ENCODE data around the gene ADORA2A. TPM values are rescaled to one million over a fixed set of nuclear protein-coding genes. Genes with fewer than 3 reads are reported as not detected.

The ADORA2A gene
- total RNA-seq, 4 donors from 2014 or later: 1.7 to 4.5 (median 2.5) TPM

DNA sequence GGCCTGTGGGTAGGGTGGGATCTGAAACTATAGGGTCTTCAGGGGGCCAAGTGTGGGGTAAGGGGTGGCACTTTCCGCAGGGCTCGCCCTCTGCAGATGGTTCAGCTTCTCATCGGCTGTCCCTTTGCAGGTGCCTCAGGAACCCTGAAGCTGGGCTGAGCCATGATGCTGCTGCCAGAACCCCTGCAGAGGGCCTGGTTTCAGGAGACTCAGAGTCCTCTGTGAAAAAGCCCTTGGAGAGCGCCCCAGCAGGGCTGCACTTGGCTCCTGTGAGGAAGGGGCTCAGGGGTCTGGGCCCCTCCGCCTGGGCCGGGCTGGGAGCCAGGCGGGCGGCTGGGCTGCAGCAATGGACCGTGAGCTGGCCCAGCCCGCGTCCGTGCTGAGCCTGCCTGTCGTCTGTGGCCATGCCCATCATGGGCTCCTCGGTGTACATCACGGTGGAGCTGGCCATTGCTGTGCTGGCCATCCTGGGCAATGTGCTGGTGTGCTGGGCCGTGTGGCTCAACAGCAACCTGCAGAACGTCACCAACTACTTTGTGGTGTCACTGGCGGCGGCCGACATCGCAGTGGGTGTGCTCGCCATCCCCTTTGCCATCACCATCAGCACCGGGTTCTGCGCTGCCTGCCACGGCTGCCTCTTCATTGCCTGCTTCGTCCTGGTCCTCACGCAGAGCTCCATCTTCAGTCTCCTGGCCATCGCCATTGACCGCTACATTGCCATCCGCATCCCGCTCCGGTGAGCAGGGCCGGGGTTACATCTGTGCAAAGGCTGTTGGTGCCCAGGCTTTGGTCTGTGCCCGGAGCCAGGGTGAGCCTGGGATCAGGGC lies 5.8 kb downstream of the ADORA2A start:
- no peak for ATAC-seq (ENCODE audit: low FRiP score)
- TF ChIP-seq, protein P1, sequence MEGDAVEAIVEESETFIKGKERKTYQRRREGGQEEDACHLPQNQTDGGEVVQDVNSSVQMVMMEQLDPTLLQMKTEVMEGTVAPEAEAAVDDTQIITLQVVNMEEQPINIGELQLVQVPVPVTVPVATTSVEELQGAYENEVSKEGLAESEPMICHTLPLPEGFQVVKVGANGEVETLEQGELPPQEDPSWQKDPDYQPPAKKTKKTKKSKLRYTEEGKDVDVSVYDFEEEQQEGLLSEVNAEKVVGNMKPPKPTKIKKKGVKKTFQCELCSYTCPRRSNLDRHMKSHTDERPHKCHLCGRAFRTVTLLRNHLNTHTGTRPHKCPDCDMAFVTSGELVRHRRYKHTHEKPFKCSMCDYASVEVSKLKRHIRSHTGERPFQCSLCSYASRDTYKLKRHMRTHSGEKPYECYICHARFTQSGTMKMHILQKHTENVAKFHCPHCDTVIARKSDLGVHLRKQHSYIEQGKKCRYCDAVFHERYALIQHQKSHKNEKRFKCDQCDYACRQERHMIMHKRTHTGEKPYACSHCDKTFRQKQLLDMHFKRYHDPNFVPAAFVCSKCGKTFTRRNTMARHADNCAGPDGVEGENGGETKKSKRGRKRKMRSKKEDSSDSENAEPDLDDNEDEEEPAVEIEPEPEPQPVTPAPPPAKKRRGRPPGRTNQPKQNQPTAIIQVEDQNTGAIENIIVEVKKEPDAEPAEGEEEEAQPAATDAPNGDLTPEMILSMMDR (IDR thresholded peaks at IDR 0.05): no peak
- no peak for DNase-seq (ENCODE audit: low spot score)

DNA sequence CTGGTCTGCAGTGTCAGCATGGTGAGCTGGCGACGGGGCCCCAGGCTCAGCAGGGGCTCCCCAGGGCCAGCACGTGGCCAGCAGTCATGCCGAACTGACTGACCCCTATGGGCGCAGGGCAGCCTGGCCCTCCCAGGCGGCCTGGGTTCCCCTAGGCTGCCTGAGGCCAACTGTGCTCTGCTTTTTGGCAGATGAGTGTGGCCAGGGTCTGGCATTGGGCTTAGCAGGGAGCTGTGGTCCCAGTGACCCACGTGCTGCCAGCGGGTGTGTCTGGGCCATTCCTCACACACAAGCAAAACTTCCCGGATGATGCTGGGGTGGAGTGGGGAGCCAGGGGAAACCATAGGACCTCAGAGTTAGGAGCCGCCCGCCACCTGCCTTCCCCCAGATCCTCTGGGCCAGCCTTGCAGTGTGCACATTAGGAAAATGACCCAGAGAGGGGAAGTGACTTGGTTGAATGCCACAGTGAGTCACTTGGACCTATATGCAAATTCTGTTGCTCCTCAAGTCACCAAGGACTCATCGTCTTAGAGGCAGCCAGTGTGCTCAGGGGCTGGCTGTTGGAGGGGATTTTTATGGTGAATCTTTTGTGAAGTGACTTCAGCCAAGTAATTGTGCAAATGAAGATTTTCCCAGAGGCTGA lies 6.5 kb downstream of the ADORA2A start:
- no peak for DNase-seq (ENCODE audit: low spot score)
- TF ChIP-seq, protein P1 (IDR thresholded peaks at IDR 0.05): no peak
- ATAC-seq (ENCODE audit: low FRiP score): no peak

DNA sequence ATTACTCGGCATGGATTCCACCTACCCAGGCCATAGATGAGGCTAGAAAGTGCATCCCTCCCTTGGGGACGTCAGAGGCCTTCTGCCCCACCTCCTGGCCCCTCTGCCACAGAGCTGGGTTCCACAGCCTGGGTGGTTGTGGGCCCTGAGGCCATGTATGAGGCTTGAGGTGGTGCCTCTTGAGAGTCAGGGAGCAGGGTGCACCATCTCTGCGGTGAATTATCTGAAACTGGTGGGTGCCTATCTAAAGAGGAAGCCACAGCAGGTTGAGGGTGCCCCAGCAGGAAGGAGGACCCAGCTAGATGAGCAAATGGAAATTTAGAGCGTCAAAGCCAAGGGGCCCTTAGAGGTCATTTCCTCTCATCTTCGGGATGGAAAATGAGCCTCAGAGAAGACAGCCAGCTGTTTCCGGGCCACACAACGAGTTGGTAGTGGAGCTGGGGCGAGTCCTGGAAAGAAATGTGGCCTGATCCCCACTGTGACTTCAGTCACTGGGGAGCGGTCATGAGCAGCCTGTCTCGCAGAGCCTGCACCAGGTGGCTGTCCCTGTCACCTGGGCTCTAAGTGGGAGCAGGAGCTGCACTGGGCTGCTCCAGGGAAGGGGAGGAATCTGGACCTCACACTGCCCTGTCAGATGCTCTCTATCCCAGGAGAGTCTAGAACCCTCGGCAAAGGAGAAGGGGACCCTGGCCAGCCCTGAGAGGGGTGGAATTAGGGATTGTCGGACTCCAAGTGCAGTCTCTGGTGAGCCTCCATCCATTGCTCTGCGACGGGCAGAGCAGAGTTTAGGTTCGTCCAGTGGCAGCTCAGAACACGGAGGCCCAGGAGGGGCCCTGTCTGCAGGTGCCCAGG lies 7.3 kb downstream of the ADORA2A start:
- TF ChIP-seq, protein P1 (IDR thresholded peaks at IDR 0.05): no peak
- no peak for ATAC-seq (ENCODE audit: low FRiP score)
- DNase-seq (ENCODE audit: low spot score): no peak

DNA sequence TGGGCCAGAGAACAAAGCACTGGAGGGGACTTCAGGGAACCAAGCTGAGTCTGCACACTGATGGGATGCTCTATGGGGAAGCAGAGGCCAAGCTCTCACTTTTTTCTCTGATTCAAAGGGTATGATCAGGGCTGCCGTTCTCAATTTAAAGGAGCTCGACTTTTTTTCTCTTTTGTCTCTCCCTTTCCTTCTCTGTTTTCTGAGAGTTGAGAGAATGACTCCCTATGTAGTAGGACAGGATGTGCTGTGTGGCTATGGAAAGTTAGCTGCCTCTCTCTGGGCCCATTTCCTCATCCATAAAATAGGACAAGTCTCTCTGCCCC lies 7.9 kb downstream of the ADORA2A start:
- TF ChIP-seq, protein P1 (IDR thresholded peaks at IDR 0.05): no peak
- no peak for ATAC-seq (ENCODE audit: low FRiP score)
- DNase-seq (ENCODE audit: low spot score): no peak

DNA sequence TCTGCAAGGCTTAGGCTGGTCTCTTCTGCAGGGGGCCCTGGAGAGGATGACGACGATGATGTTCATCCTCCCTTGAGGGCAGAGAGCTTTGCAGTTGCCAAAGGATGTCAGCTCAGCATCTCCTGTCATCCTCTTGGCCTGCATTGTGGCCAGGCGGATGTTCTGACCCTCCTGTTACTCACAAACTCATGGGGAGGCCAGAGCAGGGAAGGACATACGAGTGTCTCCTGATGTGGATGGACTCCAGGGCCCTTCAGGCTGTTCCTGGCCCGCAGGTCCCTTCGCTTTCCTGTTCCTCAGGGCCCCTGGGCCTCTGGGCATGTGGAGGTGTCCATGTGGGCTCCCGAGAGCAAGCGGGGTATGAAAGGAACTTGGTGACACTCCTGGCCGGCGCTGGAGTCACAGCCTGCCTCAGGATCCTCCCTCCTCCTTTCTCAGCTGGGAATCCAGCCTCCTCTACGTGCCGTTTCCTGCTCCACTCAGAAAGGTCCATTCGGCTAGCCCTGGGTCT lies 8.5 kb downstream of the ADORA2A start:
- ATAC-seq (ENCODE audit: low FRiP score) (no peak), DNase-seq (ENCODE audit: low spot score) (no peak)
- TF ChIP-seq, protein P1 (IDR thresholded peaks at IDR 0.05): no peak

DNA sequence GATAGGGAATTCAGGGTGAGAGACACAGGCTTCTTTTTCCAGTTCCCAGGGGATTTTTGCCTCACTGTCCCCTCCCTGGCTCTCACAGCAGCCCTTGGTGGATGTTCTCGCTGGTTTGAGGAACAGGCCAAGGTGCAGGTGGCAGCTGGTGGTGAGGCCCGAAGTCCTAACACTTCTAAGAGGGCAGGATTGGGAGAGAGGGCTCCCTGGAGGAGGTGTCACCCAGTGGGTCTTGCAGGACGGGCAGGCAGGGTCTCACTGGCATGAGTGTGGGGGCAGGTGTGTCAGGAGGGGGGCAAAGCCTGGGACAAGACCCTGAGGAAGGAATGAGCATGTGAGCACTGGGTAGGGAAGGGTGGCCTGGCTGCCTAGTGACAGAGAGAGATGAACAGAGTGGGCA lies 9.2 kb downstream of the ADORA2A start:
- ATAC-seq (ENCODE audit: low FRiP score): no peak
- DNase-seq (ENCODE audit: low spot score): no peak
- TF ChIP-seq, protein P1 (IDR thresholded peaks at IDR 0.05): no peak

All from omental fat pad (tissue), 4 donors.